Osteoblast (primary cell): ENCODE measurements around the gene CDYL2. TPM values are rescaled to one million over a fixed set of nuclear protein-coding genes. Genes with fewer than 3 reads are reported as not detected.
"Not testable (repeated sequence)": the region's sequence is repeated elsewhere in the genome, so short reads cannot be mapped to it uniquely, and the experiment has no call there.

Experiments
- DNase-seq: peaks from one replicate; pipeline ENCODE4 v3.0.0; 2011; ENCODE audit warnings: low spot score, mixed read lengths; ENCODE audit not compliant: insufficient read length; ENCODE audit errors: missing footprints
- H2AFZ ChIP-seq: 2 replicates; pipeline ENCODE4 v1.6.0; 2011; ENCODE audit warnings: mild to moderate bottlenecking, low read length
- H3K27ac ChIP-seq: 2 replicates; pipeline ENCODE4 v1.5.1; 2011; ENCODE audit warnings: mild to moderate bottlenecking, low read depth, low read length, moderate library complexity
- H3K27me3 ChIP-seq: 2 replicates; pipeline ENCODE4 v1.6.0; 2012; ENCODE audit warnings: mild to moderate bottlenecking, control low read depth, inconsistent platforms, low read length, moderate library complexity; ENCODE audit not compliant: insufficient read depth
- H3K36me3 ChIP-seq: 2 replicates; pipeline ENCODE4 v1.5.1; 2011; ENCODE audit warnings: mild to moderate bottlenecking, low read length, control low read depth, moderate library complexity; ENCODE audit not compliant: insufficient read depth
- H3K4me1 ChIP-seq: 2 replicates; pipeline ENCODE4 v1.5.1; 2011; ENCODE audit warnings: mild to moderate bottlenecking, low read length, control low read depth, moderate library complexity; ENCODE audit not compliant: insufficient read depth
- H3K4me2 ChIP-seq: 2 replicates; pipeline ENCODE4 v1.6.0; 2011; ENCODE audit warnings: mild to moderate bottlenecking, low read length; ENCODE audit not compliant: insufficient read depth
- H3K4me3 ChIP-seq: fragments of 200-600 bp; sonication (generic); 3 replicates; pipeline ENCODE4 v1.5.1; 2012; ENCODE audit warnings: mild to moderate bottlenecking, low read length, inconsistent platforms; ENCODE audit not compliant: insufficient read depth
- H3K79me2 ChIP-seq: 2 replicates; pipeline ENCODE4 v1.6.0; 2012; ENCODE audit warnings: mild to moderate bottlenecking, low read length, control low read depth, inconsistent platforms; ENCODE audit not compliant: insufficient read depth
- H3K9me3 ChIP-seq: 2 replicates; pipeline ENCODE4 v1.5.1; 2011; ENCODE audit warnings: low read depth, low read length, control low read depth
- H4K20me1 ChIP-seq: 2 replicates; pipeline ENCODE4 v1.6.0; 2012; ENCODE audit warnings: mild to moderate bottlenecking, low read length, control low read depth; ENCODE audit not compliant: insufficient read depth
- CTCF ChIP-seq: IDR thresholded peaks from 2 replicates; pipeline ENCODE4 v1.5.1; 2011; ENCODE audit warnings: mild to moderate bottlenecking, low read depth, low read length, moderate library complexity; ENCODE audit errors: extremely low read depth
- total RNA-seq: library from RNA; depleted of rRNA; stranded (reverse); fragments of >200 nt; gene quantifications from 2 replicates; pipeline ENCODE4 v1.2.3, GENCODE V29; 2012

CDYL2 gene
- total RNA-seq, 1 donor = 8.3 TPM

GRCh38 chr16:80735846-80736245, 68.6 kb downstream of the CDYL2 start:
- Histone ChIP-seq H3K4me3 (no peak overlapping the region), H3K27me3 (no peaks in the 10 kb centered on the region), H3K4me1 (no peaks in the 10 kb centered on the region), H3K4me2 (no peak overlapping the region), H3K79me2 (no peaks in the 10 kb centered on the region), H3K27ac (no peak overlapping the region), H2AFZ (no peak overlapping the region), H3K9me3 (no peaks in the 10 kb centered on the region), H4K20me1 (no peaks in the 10 kb centered on the region), H3K36me3 (no peaks in the 10 kb centered on the region)
- TF ChIP-seq CTCF = no peak
- DNase-seq = no peak

- Histone ChIP-seq H4K20me1 (no peaks in the 10 kb centered on the region), H2AFZ (no peak overlapping the region), H3K9me3 (no peaks in the 10 kb centered on the region), H3K79me2 (no peaks in the 10 kb centered on the region), H3K4me3 (no peak overlapping the region), H3K27ac (no peak overlapping the region), H3K36me3 (no peaks in the 10 kb centered on the region), H3K4me2 (no peak overlapping the region), H3K27me3 (no peaks in the 10 kb centered on the region), H3K4me1 (no peaks in the 10 kb centered on the region)
- TF ChIP-seq CTCF = no peak
- no peak for DNase-seq
Measured at GRCh38 chr16:80733407-80733806, 71.0 kb downstream of the CDYL2 start.

- Histone ChIP-seq H3K4me3 (no peak overlapping the region), H3K36me3 (no peaks in the 10 kb centered on the region), H3K27ac (no peak overlapping the region), H3K4me2 (no peak overlapping the region), H3K4me1 (no peaks in the 10 kb centered on the region), H3K9me3 (no peaks in the 10 kb centered on the region), H3K79me2 (no peaks in the 10 kb centered on the region), H2AFZ (no peak overlapping the region), H3K27me3 (no peaks in the 10 kb centered on the region), H4K20me1 (no peaks in the 10 kb centered on the region)
- no peak for TF ChIP-seq CTCF
- no peak for DNase-seq
Measured at GRCh38 chr16:80731915-80732314, 72.5 kb downstream of the CDYL2 start.

GRCh38 chr16:80727066-80727763, 77.2 kb downstream of the CDYL2 start:
- H4K20me1 ChIP-seq, H3K9me3 ChIP-seq, DNase-seq, H3K4me1 ChIP-seq, H3K4me3 ChIP-seq, H3K4me2 ChIP-seq, H3K27ac ChIP-seq, H3K27me3 ChIP-seq, H3K79me2 ChIP-seq, H3K36me3 ChIP-seq, H2AFZ ChIP-seq: not testable (repeated sequence)
